ENCODE measurements around the gene CTNND2.

CTNND2 gene

DNA sequence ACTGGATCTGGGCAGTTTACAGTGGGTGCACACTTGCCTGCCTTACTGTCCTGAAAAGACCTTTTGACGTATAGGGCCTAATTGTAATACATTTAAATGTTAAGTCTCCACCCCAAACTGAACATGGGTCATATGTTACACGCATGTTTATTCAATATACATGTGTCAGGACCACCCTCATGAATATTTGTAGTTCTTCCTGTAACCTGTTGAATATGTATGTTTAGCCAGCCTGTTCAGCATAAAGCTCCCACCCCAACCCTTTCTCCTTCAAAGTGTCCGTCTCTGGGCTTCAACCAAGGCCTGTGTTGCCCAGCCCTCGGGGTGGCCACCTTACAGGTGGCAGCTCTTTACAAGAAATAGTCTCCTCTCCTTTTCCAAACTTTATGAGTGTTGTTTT lies 962.3 kb downstream of the CTNND2 start:
- Histone ChIP-seq H3K27ac (ENCODE audit: low read length) (no peak overlapping the region), H3K4me3 (ENCODE audit: low read depth in 1 of 2, low read length in 2 of 2) (no peak overlapping the region), H2AFZ (ENCODE audit: low read depth, low read length) (no peak overlapping the region), H3K36me3 (ENCODE audit: insufficient read depth, low read length) (no peaks in the 10 kb centered on the region), H3K27me3 (ENCODE audit: insufficient read depth, low read length, poor library complexity) (peaks cover 10% of the 10 kb centered on the region), H3K9ac (ENCODE audit: low read depth, low read length) (no peak overlapping the region), H4K20me1 (ENCODE audit: insufficient read depth, low read length) (no peaks in the 10 kb centered on the region), H3K79me2 (ENCODE audit: insufficient read depth, low read length) (no peaks in the 10 kb centered on the region), H3K4me2 (ENCODE audit: insufficient read depth, low read length) (no peak overlapping the region), H3K4me1 (ENCODE audit: insufficient read depth, low read length) (no peaks in the 10 kb centered on the region), H3K9me3 (ENCODE audit: insufficient read depth, low read length, severe bottlenecking) (no peaks in the 10 kb centered on the region)
- ATAC-seq (ENCODE audit: insufficient read depth, low read depth) (no peak), DNase-seq (no peak)
- TF ChIP-seq, protein P1, sequence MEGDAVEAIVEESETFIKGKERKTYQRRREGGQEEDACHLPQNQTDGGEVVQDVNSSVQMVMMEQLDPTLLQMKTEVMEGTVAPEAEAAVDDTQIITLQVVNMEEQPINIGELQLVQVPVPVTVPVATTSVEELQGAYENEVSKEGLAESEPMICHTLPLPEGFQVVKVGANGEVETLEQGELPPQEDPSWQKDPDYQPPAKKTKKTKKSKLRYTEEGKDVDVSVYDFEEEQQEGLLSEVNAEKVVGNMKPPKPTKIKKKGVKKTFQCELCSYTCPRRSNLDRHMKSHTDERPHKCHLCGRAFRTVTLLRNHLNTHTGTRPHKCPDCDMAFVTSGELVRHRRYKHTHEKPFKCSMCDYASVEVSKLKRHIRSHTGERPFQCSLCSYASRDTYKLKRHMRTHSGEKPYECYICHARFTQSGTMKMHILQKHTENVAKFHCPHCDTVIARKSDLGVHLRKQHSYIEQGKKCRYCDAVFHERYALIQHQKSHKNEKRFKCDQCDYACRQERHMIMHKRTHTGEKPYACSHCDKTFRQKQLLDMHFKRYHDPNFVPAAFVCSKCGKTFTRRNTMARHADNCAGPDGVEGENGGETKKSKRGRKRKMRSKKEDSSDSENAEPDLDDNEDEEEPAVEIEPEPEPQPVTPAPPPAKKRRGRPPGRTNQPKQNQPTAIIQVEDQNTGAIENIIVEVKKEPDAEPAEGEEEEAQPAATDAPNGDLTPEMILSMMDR (IDR thresholded peaks at IDR 0.05; ENCODE audit: borderline replicate concordance, extremely low read depth, low read length, poor library complexity, severe bottlenecking), result no peak
- TF ChIP-seq EZH2 (IDR thresholded peaks at IDR 0.05; ENCODE audit: borderline replicate concordance, low read depth, low read length, severe bottlenecking), result no peak

DNA sequence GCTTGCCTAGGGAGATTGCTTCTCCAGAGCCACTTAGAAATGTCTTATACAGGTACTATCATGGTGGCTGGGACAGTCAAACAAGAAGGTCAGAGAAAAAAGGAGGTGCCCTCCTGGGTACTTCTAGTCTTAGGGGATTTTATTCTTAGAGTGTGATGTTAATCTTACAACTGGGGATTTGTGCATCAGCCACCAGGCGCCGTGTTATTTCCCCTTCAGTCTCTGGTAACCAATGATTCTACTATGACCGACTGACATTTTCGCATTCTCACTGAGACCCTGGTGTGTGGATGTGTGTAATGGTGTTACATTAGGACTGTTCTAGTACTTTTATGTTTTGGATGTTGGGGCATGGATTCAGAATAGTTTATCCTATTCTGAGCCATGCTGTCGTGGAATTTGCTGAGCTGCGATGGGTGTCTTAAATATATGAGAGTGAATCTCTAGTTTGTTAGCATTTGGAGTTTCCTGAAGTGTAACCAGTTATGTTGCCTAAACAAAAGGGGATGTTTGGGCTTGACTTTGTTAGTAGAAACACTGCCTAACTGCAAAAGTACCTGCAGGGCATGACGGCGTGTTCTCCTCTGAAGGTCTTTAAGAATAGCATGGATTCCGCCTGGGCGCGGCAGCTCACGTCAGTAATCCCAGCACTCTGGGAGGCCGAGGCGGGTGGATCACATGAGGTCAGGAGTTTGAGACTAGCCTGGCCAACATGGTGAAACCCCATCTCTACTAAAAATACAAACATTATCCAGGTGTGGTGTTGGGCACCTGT lies 968.0 kb downstream of the CTNND2 start:
- Histone ChIP-seq H3K79me2 (ENCODE audit: insufficient read depth, low read length) (no peaks in the 10 kb centered on the region), H2AFZ (ENCODE audit: low read depth, low read length) (no peak overlapping the region), H3K36me3 (ENCODE audit: insufficient read depth, low read length) (no peaks in the 10 kb centered on the region), H3K9ac (ENCODE audit: low read depth, low read length) (no peak overlapping the region), H3K27ac (ENCODE audit: low read length) (no peak overlapping the region), H3K4me2 (ENCODE audit: insufficient read depth, low read length) (no peak overlapping the region), H3K27me3 (ENCODE audit: insufficient read depth, low read length, poor library complexity) (no peaks in the 10 kb centered on the region), H4K20me1 (ENCODE audit: insufficient read depth, low read length) (no peaks in the 10 kb centered on the region), H3K4me1 (ENCODE audit: insufficient read depth, low read length) (no peaks in the 10 kb centered on the region), H3K4me3 (ENCODE audit: low read depth in 1 of 2, low read length in 2 of 2) (no peak overlapping the region), H3K9me3 (ENCODE audit: insufficient read depth, low read length, severe bottlenecking) (no peaks in the 10 kb centered on the region)
- ATAC-seq (ENCODE audit: insufficient read depth, low read depth) (no peak), DNase-seq (no peak)
- TF ChIP-seq EZH2 (IDR thresholded peaks at IDR 0.05; ENCODE audit: borderline replicate concordance, low read depth, low read length, severe bottlenecking), result no peak
- TF ChIP-seq, protein P1 (IDR thresholded peaks at IDR 0.05; ENCODE audit: borderline replicate concordance, extremely low read depth, low read length, poor library complexity, severe bottlenecking), result no peak

DNA sequence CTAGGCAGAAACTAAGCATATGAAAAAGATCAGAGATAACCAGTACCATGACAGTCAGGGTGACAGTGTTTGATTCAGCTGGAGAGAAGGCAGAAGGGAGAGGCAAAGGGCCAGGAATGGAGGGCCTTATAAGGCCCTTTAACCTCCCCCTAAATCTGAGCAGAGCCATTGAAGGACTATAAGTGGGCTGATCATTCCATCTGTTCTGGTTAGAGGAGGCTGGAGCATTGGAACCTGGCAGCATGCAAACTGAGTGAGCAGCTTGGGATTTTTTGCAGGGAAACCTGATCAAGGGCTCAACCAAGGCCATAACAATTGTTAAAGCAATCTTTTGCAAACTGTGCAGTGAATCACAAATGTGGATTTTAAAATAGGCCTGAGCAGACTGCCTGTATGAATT lies 968.7 kb downstream of the CTNND2 start:
- no peaks in the 10 kb centered on the region for H3K4me1 ChIP-seq (ENCODE audit: insufficient read depth, low read length)
- H3K27me3 ChIP-seq (ENCODE audit: insufficient read depth, low read length, poor library complexity), result no peaks in the 10 kb centered on the region
- no peak overlapping the region for H3K9ac ChIP-seq (ENCODE audit: low read depth, low read length)
- no peak overlapping the region for H3K27ac ChIP-seq (ENCODE audit: low read length)
- no peak overlapping the region for H2AFZ ChIP-seq (ENCODE audit: low read depth, low read length)
- no peak overlapping the region for H3K4me3 ChIP-seq (ENCODE audit: low read depth in 1 of 2, low read length in 2 of 2)
- no peak for DNase-seq
- no peaks in the 10 kb centered on the region for H3K36me3 ChIP-seq (ENCODE audit: insufficient read depth, low read length)
- TF ChIP-seq, protein P1 (IDR thresholded peaks at IDR 0.05; ENCODE audit: borderline replicate concordance, extremely low read depth, low read length, poor library complexity, severe bottlenecking), result no peak
- no peaks in the 10 kb centered on the region for H3K79me2 ChIP-seq (ENCODE audit: insufficient read depth, low read length)
- no peaks in the 10 kb centered on the region for H3K9me3 ChIP-seq (ENCODE audit: insufficient read depth, low read length, severe bottlenecking)
- no peak overlapping the region for H3K4me2 ChIP-seq (ENCODE audit: insufficient read depth, low read length)
- H4K20me1 ChIP-seq (ENCODE audit: insufficient read depth, low read length), result no peaks in the 10 kb centered on the region
- no peak for ATAC-seq (ENCODE audit: insufficient read depth, low read depth)

Measured in DND-41 (cell line).